Measurements from ENCODE around the gene BCL2.

- no peak for TF ChIP-seq POLR2A (IDR thresholded peaks at IDR 0.05)
- TF ChIP-seq CTCF (IDR thresholded peaks at IDR 0.05): no peak
These were observed 210.5 kb downstream of the BCL2 start for GRCh38 chr18:63109022-63109421.

All from Peyer's patch (tissue), 4 donors.